Activated naive CD8-positive, alpha-beta T cell treated with anti-CD3 and anti-CD28 coated beads, Interleukin-2, amount 50 U/mL, for 24 hours (primary cell): ENCODE data around the gene ZNF562.
"Not testable (repeated sequence)": the region's sequence is repeated elsewhere in the genome, so short reads cannot be mapped to it uniquely, and the experiment has no call there.

Experiments used
- ATAC-seq: fragments of 150-1000 bp; cut with Tn5 transposase; one replicate; pipeline ENCODE4 v1.10.0; 2021
- DNase-seq: peaks from one replicate; pipeline ENCODE4 v3.0.0; 2021
- H3K27ac Mint-ChIP-seq: one replicate; pipeline ENCODE4 v1.8.0; 2021; ENCODE audit warnings: mild to moderate bottlenecking, mixed read lengths
- H3K27me3 Mint-ChIP-seq: one replicate; pipeline ENCODE4 v1.8.0; 2021; ENCODE audit warnings: mixed read lengths
- H3K36me3 Mint-ChIP-seq: one replicate; pipeline ENCODE4 v1.8.0; 2021; ENCODE audit warnings: low read depth, mixed read lengths
- H3K4me1 Mint-ChIP-seq: one replicate; pipeline ENCODE4 v1.8.0; 2021; ENCODE audit warnings: mixed read lengths
- H3K4me3 Mint-ChIP-seq: one replicate; pipeline ENCODE4 v1.8.0; 2021; ENCODE audit warnings: mild to moderate bottlenecking, moderate library complexity, mixed read lengths
- H3K9me3 Mint-ChIP-seq: one replicate; pipeline ENCODE4 v1.8.0; 2021; ENCODE audit warnings: mixed read lengths

The ZNF562 gene

DNA sequence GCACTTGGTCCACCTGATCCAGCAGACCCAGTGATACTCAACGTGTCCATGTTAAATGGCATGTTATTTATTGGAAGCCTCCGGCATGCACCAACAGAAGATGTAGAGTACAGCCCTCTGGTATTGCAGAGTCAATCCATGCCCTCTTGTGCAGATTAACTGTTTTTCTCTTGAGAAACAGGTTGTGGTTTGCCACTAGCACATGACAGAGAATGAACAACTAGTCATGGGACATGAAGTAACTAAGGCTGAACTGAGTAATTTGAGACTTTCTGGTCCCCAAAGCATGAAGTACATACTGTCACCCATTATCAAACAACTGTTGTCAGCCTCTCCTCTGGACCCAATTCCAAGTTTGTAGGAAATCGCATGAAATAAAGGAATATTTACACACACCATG is 3.2 kb downstream of the ZNF562 start:
- H3K9me3 Mint-ChIP-seq, result peaks cover 60% of the 10 kb centered on the region
- H3K4me3 Mint-ChIP-seq, result peak overlapping the region; percentile 40
- ATAC-seq (no peak), DNase-seq (no peak)
- H3K4me1 Mint-ChIP-seq, result peaks cover 54% of the 10 kb centered on the region
- H3K27me3 Mint-ChIP-seq, result no peaks in the 10 kb centered on the region
- peaks cover 83% of the 10 kb centered on the region for H3K36me3 Mint-ChIP-seq
- H3K27ac Mint-ChIP-seq, result peak overlapping the region; percentile 33

- Mint-ChIP-seq H3K9me3 (peaks cover 54% of the 10 kb centered on the region), H3K4me3 (no peak overlapping the region), H3K27ac (no peak overlapping the region), H3K36me3 (peaks cover 91% of the 10 kb centered on the region), H3K27me3 (no peaks in the 10 kb centered on the region), H3K4me1 (peaks cover 51% of the 10 kb centered on the region)
- no peak for ATAC-seq
- DNase-seq, result no peak
Observed at GRCh38 chr19:9668544-9668943, 6.4 kb downstream of the ZNF562 start.

DNA sequence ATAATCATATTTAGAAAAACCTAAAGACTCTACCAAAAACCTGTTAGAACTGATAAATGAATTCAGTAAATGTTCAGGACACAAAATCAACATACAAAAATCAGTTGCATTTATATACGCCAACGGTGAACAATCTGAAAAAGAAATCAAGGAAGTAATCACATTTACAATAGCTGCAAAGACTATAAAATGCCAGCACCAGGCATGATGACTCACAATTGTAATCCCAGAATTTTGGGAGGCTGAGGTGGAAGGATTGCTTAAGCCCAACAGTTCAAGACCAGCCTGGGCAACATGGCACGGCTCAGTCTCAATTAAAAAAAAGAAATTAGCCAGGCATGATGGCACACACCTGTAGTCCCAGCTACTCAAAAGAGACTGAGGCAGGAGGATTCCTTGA is 7.0 kb downstream of the ZNF562 start:
- Mint-ChIP-seq H3K27me3 (no peaks in the 10 kb centered on the region), H3K9me3 (peaks cover 52% of the 10 kb centered on the region), H3K27ac (no peak overlapping the region), H3K4me1 (peaks cover 51% of the 10 kb centered on the region), H3K36me3 (peaks cover 87% of the 10 kb centered on the region), H3K4me3 (no peak overlapping the region)
- DNase-seq (no peak), ATAC-seq (no peak)

DNA sequence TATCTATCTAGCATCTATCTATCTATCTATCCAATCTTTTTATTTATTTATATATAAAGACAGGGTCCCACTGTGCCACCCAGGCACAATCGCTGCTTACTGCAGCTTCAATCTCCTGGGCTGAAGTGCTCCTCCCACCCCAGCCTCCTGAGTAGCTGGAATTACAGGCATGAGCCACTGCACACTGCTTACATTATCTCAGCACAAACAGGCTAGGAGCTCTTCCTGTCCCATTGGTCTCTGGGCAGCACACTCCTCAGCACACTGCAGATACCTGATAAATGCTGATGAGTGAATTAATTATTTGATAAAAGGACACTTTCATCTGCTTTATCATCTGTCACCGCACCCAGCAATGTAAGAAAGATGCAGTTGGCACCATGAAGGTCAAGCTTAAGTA is 16.1 kb downstream of the ZNF562 start:
- no peaks in the 10 kb centered on the region for H3K27me3 Mint-ChIP-seq
- H3K4me1 Mint-ChIP-seq, result peaks cover 5% of the 10 kb centered on the region
- H3K27ac Mint-ChIP-seq, result no peak overlapping the region
- peaks cover 14% of the 10 kb centered on the region for H3K9me3 Mint-ChIP-seq
- H3K4me3 Mint-ChIP-seq, result no peak overlapping the region
- DNase-seq (no peak), ATAC-seq (no peak)
- H3K36me3 Mint-ChIP-seq, result peaks cover 64% of the 10 kb centered on the region

DNA sequence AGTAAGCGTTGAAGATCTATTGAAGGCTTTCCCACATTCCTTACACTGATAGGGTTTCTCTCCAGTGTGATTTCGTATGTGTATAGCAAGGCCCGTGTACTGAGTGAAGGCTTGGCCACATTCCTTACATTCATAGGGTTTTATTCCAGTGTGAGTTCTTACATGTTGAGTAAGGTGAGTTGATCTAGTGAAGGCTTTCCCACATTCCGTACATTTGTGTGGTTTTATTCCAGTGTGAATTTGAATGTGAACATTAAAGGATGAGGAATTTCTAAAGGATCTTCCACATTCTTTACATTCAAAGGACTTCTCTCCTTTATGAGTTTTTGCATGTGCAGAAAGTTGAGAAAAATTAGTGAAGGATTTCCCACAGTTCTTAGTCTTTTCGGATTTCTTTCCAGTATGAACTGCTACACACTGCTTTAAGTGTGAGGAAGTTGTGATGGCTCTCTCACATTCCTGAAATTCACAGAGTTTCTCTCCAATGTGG is 21.8 kb downstream of the ZNF562 start:
- not testable (repeated sequence) for H3K27ac Mint-ChIP-seq, DNase-seq, ATAC-seq, H3K4me3 Mint-ChIP-seq, H3K27me3 Mint-ChIP-seq, H3K4me1 Mint-ChIP-seq
- H3K36me3 Mint-ChIP-seq, result peaks cover 93% of the 10 kb centered on the region
- peaks cover 39% of the 10 kb centered on the region for H3K9me3 Mint-ChIP-seq

- not testable (repeated sequence) for H3K4me1 Mint-ChIP-seq, DNase-seq, H3K27ac Mint-ChIP-seq, H3K27me3 Mint-ChIP-seq, ATAC-seq, H3K4me3 Mint-ChIP-seq
- peaks cover 34% of the 10 kb centered on the region for H3K9me3 Mint-ChIP-seq
- H3K36me3 Mint-ChIP-seq, result peaks cover 79% of the 10 kb centered on the region
Observed at GRCh38 chr19:9651464-9651863, 23.4 kb downstream of the ZNF562 start.

DNA sequence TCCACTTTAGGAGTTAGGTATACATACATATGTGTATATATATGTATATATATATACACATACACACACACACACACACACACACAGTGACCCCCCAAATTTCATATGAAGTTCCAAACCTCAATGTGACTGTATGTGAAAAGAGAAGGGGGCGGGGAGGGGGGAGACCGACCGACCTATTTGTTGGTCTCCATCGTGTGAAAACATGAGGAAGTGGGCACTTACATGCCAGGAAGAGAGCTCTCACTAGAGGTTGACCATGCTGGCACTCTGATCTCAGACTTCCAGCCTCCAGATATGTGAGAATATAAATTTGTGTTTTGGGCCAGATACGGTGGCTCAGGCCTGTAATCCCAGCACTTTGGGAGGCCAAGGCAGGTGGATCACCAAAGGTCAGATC is 24.6 kb downstream of the ZNF562 start:
- peaks cover 70% of the 10 kb centered on the region for H3K36me3 Mint-ChIP-seq
- H3K27me3 Mint-ChIP-seq, result no peaks in the 10 kb centered on the region
- peaks cover 34% of the 10 kb centered on the region for H3K9me3 Mint-ChIP-seq

GRCh38 chr19:9645472-9645871 is 29.4 kb downstream of the ZNF562 start:
- ATAC-seq (no peak), DNase-seq (no peak)
- no peak overlapping the region for H3K4me3 Mint-ChIP-seq
- H3K27ac Mint-ChIP-seq, result no peak overlapping the region
- peaks cover 46% of the 10 kb centered on the region for H3K36me3 Mint-ChIP-seq
- H3K27me3 Mint-ChIP-seq, result no peaks in the 10 kb centered on the region
- no peaks in the 10 kb centered on the region for H3K4me1 Mint-ChIP-seq
- H3K9me3 Mint-ChIP-seq, result peaks cover 12% of the 10 kb centered on the region

More for the DNA sequence above, 24.6 kb downstream of the ZNF562 start:
- no peak overlapping the region for H3K27ac Mint-ChIP-seq
- DNase-seq (no peak), ATAC-seq (no peak)
- peaks cover 3% of the 10 kb centered on the region for H3K4me1 Mint-ChIP-seq
- H3K4me3 Mint-ChIP-seq, result no peak overlapping the region

DNA sequence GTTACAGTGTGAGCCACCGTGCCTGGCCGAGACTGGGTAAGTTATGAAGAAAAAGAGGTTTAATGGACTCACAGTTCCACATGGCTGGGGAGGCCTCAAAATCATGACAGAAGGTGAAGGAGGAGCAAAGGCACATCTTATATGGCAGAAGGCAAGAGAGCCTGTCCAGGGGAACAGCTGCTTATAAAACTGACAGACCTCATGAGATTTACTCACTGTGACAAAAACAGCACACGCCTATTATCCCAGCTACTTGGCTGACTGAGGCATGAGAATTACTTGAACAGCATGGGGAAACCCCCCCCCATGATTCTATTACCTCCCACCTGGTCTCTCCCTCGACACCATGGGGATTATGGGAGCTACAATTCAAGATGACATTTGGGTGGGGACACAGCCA is 30.4 kb downstream of the ZNF562 start:
- Mint-ChIP-seq H3K27ac (no peak overlapping the region), H3K9me3 (peaks cover 12% of the 10 kb centered on the region), H3K36me3 (peaks cover 39% of the 10 kb centered on the region), H3K4me3 (no peak overlapping the region), H3K27me3 (no peaks in the 10 kb centered on the region), H3K4me1 (no peaks in the 10 kb centered on the region)
- DNase-seq, result no peak
- no peak for ATAC-seq

- Mint-ChIP-seq H3K27ac (no peak overlapping the region), H3K36me3 (peaks cover 28% of the 10 kb centered on the region)
- ATAC-seq, result no peak
Observed at GRCh38 chr19:9641810-9642209, 33.1 kb downstream of the ZNF562 start.

GRCh38 chr19:9640956-9641355 is 33.9 kb downstream of the ZNF562 start:
- Mint-ChIP-seq H3K27me3 (no peaks in the 10 kb centered on the region), H3K36me3 (peaks cover 26% of the 10 kb centered on the region), H3K27ac (no peak overlapping the region), H3K9me3 (peaks cover 12% of the 10 kb centered on the region), H3K4me1 (no peaks in the 10 kb centered on the region), H3K4me3 (no peak overlapping the region)
- ATAC-seq, result no peak
- DNase-seq, result no peak

More at GRCh38 chr19:9641810-9642209, 33.1 kb downstream of the ZNF562 start:
- Mint-ChIP-seq H3K4me1 (no peaks in the 10 kb centered on the region), H3K9me3 (peaks cover 12% of the 10 kb centered on the region), H3K27me3 (no peaks in the 10 kb centered on the region), H3K4me3 (no peak overlapping the region)
- DNase-seq, result peak; percentile 7

- DNase-seq, result no peak
- Mint-ChIP-seq H3K27ac (no peak overlapping the region), H3K36me3 (peaks cover 23% of the 10 kb centered on the region), H3K9me3 (peaks cover 2% of the 10 kb centered on the region), H3K4me3 (no peak overlapping the region), H3K27me3 (no peaks in the 10 kb centered on the region), H3K4me1 (no peaks in the 10 kb centered on the region)
- no peak for ATAC-seq
Observed at GRCh38 chr19:9636018-9636417, 38.9 kb downstream of the ZNF562 start.

- no peaks in the 10 kb centered on the region for H3K9me3 Mint-ChIP-seq
- H3K4me1 Mint-ChIP-seq, result peaks cover 6% of the 10 kb centered on the region
- no peak overlapping the region for H3K4me3 Mint-ChIP-seq
- H3K36me3 Mint-ChIP-seq, result peaks cover 12% of the 10 kb centered on the region
- no peak overlapping the region for H3K27ac Mint-ChIP-seq
- no peaks in the 10 kb centered on the region for H3K27me3 Mint-ChIP-seq
- ATAC-seq (no peak), DNase-seq (no peak)
Observed at GRCh38 chr19:9627856-9628255, 47.0 kb downstream of the ZNF562 start.

GRCh38 chr19:9622531-9622930 is 52.4 kb downstream of the ZNF562 start:
- Mint-ChIP-seq H3K27ac (no peak overlapping the region), H3K4me1 (peaks cover 27% of the 10 kb centered on the region), H3K36me3 (peaks cover 32% of the 10 kb centered on the region), H3K27me3 (peaks cover 3% of the 10 kb centered on the region), H3K9me3 (no peaks in the 10 kb centered on the region), H3K4me3 (peak overlapping the region; percentile 33)
- no peak for ATAC-seq
- DNase-seq, result no peak

- H3K36me3 Mint-ChIP-seq, result peaks cover 39% of the 10 kb centered on the region
- ATAC-seq (peak; percentile 94), DNase-seq (peak; percentile 89)
- H3K9me3 Mint-ChIP-seq, result no peaks in the 10 kb centered on the region
- H3K27me3 Mint-ChIP-seq, result peaks cover 3% of the 10 kb centered on the region
- H3K4me1 Mint-ChIP-seq, result peaks cover 27% of the 10 kb centered on the region
- peak within 1 kb of the TSS; percentile 100 for H3K4me3 Mint-ChIP-seq
- H3K27ac Mint-ChIP-seq, result peak within 1 kb of the TSS; percentile 100
Observed at GRCh38 chr19:9621156-9622037, 53.5 kb downstream of the ZNF562 start, which contains the start of gene ZNF561. ZNF561 (minus strand) TSS chr19:9621232; CDS start chr19:9619456, 1,776 bp downstream.
